Measurements from ENCODE around the gene ANXA11.

ANXA11 gene

GRCh38 chr10:80210259-80210658 is 4.9 kb upstream of the ANXA11 start:
- TF ChIP-seq FOXM1 (IDR thresholded peaks at IDR 0.05; ENCODE audit: borderline replicate concordance, low read depth) = no peak
- TF ChIP-seq TEAD4 (IDR thresholded peaks at IDR 0.05) = no peak
- no peak for TF ChIP-seq NFIC (IDR thresholded peaks at IDR 0.05)
- no peak for TF ChIP-seq MAX (IDR thresholded peaks at IDR 0.05)
- TF ChIP-seq ZBTB7A (IDR thresholded peaks at IDR 0.05; ENCODE audit: low read depth) = no peak
- TF ChIP-seq EP300 (IDR thresholded peaks at IDR 0.05; ENCODE audit: borderline replicate concordance) = no peak
- no peak for TF ChIP-seq REST (IDR thresholded peaks at IDR 0.05; ENCODE audit: low read depth)
- TF ChIP-seq USF1 (IDR thresholded peaks at IDR 0.05) = no peak
- TF ChIP-seq CEBPB (IDR thresholded peaks at IDR 0.05) = no peak
- no peak for TF ChIP-seq EGR1 (IDR thresholded peaks at IDR 0.05)
- TF ChIP-seq RAD21 (IDR thresholded peaks at IDR 0.05; ENCODE audit: low read depth) = no peak
- TF ChIP-seq TCF12 (IDR thresholded peaks at IDR 0.05; ENCODE audit: low read depth) = no peak

- TF ChIP-seq RAD21 (IDR thresholded peaks at IDR 0.05; ENCODE audit: low read depth) = no peak
- TF ChIP-seq TCF12 (IDR thresholded peaks at IDR 0.05; ENCODE audit: low read depth) = no peak
- TF ChIP-seq NFIC (IDR thresholded peaks at IDR 0.05) = no peak
- TF ChIP-seq EGR1 (IDR thresholded peaks at IDR 0.05) = no peak
- no peak for TF ChIP-seq CREB1 (IDR thresholded peaks at IDR 0.05; ENCODE audit: low read depth)
- TF ChIP-seq TAF1 (IDR thresholded peaks at IDR 0.05; ENCODE audit: low read depth) = no peak
- no peak for TF ChIP-seq ZBTB7A (IDR thresholded peaks at IDR 0.05; ENCODE audit: low read depth)
- TF ChIP-seq TEAD4 (IDR thresholded peaks at IDR 0.05) = no peak
- TF ChIP-seq CEBPB (IDR thresholded peaks at IDR 0.05) = no peak
- no peak for TF ChIP-seq REST (IDR thresholded peaks at IDR 0.05; ENCODE audit: low read depth)
- no peak for TF ChIP-seq EP300 (IDR thresholded peaks at IDR 0.05; ENCODE audit: borderline replicate concordance)
- TF ChIP-seq USF1 (IDR thresholded peaks at IDR 0.05) = no peak
- TF ChIP-seq YY1 (IDR thresholded peaks at IDR 0.05; ENCODE audit: low read depth) = no peak
- no peak for TF ChIP-seq MAX (IDR thresholded peaks at IDR 0.05)
Measured at GRCh38 chr10:80207768-80208370, 2.5 kb upstream of the ANXA11 start.

- TF ChIP-seq CEBPB (IDR thresholded peaks at IDR 0.05) = no peak
- no peak for TF ChIP-seq EP300 (IDR thresholded peaks at IDR 0.05; ENCODE audit: borderline replicate concordance)
- no peak for TF ChIP-seq USF1 (IDR thresholded peaks at IDR 0.05)
- no peak for TF ChIP-seq TEAD4 (IDR thresholded peaks at IDR 0.05)
- TF ChIP-seq TCF12 (IDR thresholded peaks at IDR 0.05; ENCODE audit: low read depth) = no peak
- TF ChIP-seq YY1 (IDR thresholded peaks at IDR 0.05; ENCODE audit: low read depth) = no peak
- TF ChIP-seq CREB1 (IDR thresholded peaks at IDR 0.05; ENCODE audit: low read depth) = no peak
- no peak for TF ChIP-seq RAD21 (IDR thresholded peaks at IDR 0.05; ENCODE audit: low read depth)
- TF ChIP-seq FOXM1 (IDR thresholded peaks at IDR 0.05; ENCODE audit: borderline replicate concordance, low read depth) = no peak
- TF ChIP-seq ZBTB7A (IDR thresholded peaks at IDR 0.05; ENCODE audit: low read depth) = no peak
- no peak for TF ChIP-seq TAF1 (IDR thresholded peaks at IDR 0.05; ENCODE audit: low read depth)
- TF ChIP-seq REST (IDR thresholded peaks at IDR 0.05; ENCODE audit: low read depth) = no peak
- no peak for TF ChIP-seq MAX (IDR thresholded peaks at IDR 0.05)
- TF ChIP-seq NFIC (IDR thresholded peaks at IDR 0.05) = no peak
- TF ChIP-seq EGR1 (IDR thresholded peaks at IDR 0.05) = no peak
Measured at GRCh38 chr10:80206277-80206655, 929 bp upstream of the ANXA11 start.

Data from Ishikawa (cell line).